ENCODE data around the gene NEK9. TPM values are rescaled to one million over a fixed set of nuclear protein-coding genes. Genes with fewer than 3 reads are reported as not detected.
A peak's percentile ranks its signal among the peaks of the same experiment; 100 is the strongest.
"Not testable (repeated sequence)": the region's sequence is repeated elsewhere in the genome, so short reads cannot be mapped to it uniquely, and the experiment has no call there.

Gene NEK9
- total RNA-seq, 2 experiments from 2014 or later: 45.2 to 58.7 TPM

DNA sequence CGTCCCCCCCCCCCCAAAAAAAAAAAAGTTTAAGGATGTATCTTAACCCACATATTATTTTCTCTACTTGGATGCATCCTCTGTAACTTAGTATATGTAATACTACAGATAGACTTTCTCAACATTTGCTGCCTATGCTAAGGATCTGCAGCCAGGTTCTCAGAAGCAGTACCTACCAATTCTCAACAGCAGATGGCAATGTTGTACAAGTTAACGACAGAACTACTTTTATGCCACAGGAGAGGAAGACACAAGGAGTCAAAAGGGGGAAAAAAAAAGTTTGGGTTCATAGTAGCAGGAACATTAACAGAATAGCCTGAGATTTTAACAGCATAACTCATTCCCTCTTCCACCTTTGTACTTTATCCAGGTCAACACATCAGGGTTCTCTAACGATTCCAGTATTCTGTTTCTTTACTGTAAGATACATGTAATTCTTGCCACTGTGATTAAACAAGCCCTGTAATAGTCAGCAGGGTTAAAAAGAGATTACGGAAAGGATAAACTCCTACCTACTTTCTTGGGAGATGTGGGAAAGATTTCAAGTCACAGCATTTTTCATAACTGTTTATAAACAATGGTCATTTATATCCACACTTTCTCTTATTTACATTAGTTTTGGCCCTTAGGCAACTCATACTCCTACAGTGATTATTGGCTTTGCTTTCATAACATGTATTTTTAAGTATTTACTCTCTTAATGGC is 5.7 kb upstream of the NEK9 start:
- Mint-ChIP-seq H3K27me3 (no peaks in the 10 kb centered on the region), H3K4me3 (no peak overlapping the region), H3K9me3 (ENCODE audit: low read depth) (no peaks in the 10 kb centered on the region), H3K36me3 (ENCODE audit: low read depth) (peaks cover 32% of the 10 kb centered on the region), H3K27ac (peak overlapping the region; percentile 33), H3K4me1 (peaks cover 18% of the 10 kb centered on the region)
- intact Hi-C loops (cut with DNase I, micrococcal nuclease): loop anchor here (1.0 to 5.0 kb wide), 4 partner anchors 164 to 520 kb away; no protein-coding TSS in a partner anchor
- POLR2A ChIA-PET: interaction anchor here (0.7 kb wide), 1 partner anchor 269 kb away, joined by 3 read pairs; no protein-coding TSS in a partner anchor
- DNase-seq: peak; percentile 53
- CTCF ChIA-PET: interaction anchor here (0.7 to 7.1 kb wide), 11 partner anchors 12 to 356 kb away, joined by 3 to 125 read pairs (median 5); no protein-coding TSS in a partner anchor
- peak; percentile 82 for ATAC-seq

DNA sequence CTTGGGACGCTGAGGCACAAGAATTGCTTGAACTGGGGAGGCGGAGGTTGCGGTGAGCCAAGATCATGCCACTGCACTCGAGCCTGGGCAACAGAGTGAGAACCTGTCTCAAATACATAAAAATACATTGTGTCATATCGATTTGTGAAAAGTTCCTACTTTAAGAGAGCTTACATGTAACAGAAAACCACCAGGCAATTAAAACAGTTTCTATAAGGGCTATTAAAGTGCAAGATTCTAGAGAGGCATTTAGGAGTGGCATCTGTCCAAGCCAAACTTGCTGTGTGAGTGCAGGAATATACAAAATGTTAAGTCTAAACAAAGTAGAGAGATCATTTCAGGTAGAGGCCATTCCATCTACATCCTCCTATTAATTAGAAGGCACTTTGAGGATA is 1.7 kb upstream of the NEK9 start:
- Mint-ChIP-seq H3K4me3 (peak overlapping the region; percentile 97), H3K36me3 (ENCODE audit: low read depth) (peaks cover 27% of the 10 kb centered on the region), H3K27me3 (no peaks in the 10 kb centered on the region), H3K27ac (no peak overlapping the region), H3K4me1 (peaks cover 43% of the 10 kb centered on the region), H3K9me3 (ENCODE audit: low read depth) (no peaks in the 10 kb centered on the region)
- ChIA-PET CTCF (interaction anchor here (0.6 to 7.1 kb wide), 13 partner anchors 9 to 327 kb away, joined by 3 to 125 read pairs (median 5); no protein-coding TSS in a partner anchor), POLR2A (no interaction called here)
- DNase-seq: no peak
- intact Hi-C loops (cut with DNase I, micrococcal nuclease): loop anchor here (5.0 kb wide), 4 partner anchors 119 to 854 kb away; partner anchors contain the start of gene TGFB3 (in 1 of the 2)
- no peak for ATAC-seq

DNA sequence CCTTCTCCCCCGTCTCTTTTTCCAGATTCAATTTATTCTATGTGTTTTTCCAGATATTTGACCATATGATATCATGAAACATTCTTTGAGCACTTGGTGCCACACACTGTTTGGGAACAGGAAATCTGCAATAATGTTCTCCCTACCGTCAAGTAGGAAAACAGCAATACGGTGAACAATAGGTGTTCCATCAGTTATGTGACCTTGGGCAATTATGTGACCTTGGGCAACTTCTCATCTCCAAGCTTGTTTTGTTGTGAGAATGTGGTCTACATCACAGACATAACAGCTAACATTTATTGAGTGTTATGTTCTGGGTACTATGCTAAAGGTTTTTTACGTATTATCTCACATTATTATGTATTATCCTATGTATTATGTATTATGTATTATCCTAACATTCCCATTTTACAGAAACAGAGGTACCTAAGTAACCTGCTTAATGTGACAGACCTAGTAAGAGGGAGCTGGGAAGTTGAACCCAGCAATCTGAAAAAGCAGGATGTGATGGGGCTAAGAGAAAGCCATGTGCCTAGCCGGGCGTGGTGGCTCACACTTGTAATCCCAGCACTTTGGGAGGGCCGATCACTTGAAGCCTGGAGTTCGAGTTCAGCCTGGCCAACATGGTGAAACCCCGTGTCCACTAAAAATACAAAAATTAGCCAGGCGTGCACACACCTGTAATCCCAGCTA is 1.2 kb upstream of the NEK9 start:
- DNase-seq (no peak), ATAC-seq (no peak)
- Mint-ChIP-seq H3K9me3 (ENCODE audit: low read depth) (no peaks in the 10 kb centered on the region), H3K27me3 (no peaks in the 10 kb centered on the region), H3K36me3 (ENCODE audit: low read depth) (peaks cover 22% of the 10 kb centered on the region), H3K27ac (peak overlapping the region; percentile 91), H3K4me1 (peaks cover 45% of the 10 kb centered on the region), H3K4me3 (peak overlapping the region; percentile 97)
- ChIA-PET POLR2A (no interaction called here), CTCF (interaction anchor here (0.6 to 7.1 kb wide), 8 partner anchors 12 to 328 kb away, joined by 3 to 125 read pairs (median 4); no protein-coding TSS in a partner anchor)
- intact Hi-C loops (cut with DNase I, micrococcal nuclease): loop anchor here (1.0 to 5.0 kb wide), 11 partner anchors 48 to 854 kb away; partner anchors contain the start of genes ERG28 (in 1 of the 2), FOS (in 1 of the 2), TGFB3 (in 1 of the 2) and TMED10 (in 1 of the 2)

DNA sequence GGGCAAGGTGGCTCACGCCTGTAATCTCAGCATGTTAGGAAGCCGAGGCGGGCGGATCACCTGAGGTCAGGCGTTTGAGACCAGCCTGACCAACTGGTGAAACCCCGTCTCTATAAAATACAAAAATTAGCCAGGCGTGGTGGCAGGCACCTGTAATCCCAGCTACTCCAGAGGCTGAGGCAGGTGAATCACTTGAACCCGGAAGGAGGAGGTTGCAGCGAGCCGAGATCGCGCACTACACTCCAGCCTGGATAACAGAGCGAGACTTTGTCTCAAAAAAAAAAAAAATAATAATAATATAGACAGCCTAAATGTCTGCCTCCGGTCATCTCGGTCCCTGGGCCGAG is 599 bp upstream of the NEK9 start:
- intact Hi-C loops (cut with DNase I, micrococcal nuclease): loop anchor here (1.0 to 5.0 kb wide), 11 partner anchors 49 to 855 kb away; partner anchors contain the start of genes ERG28 (in 1 of the 2), FOS (in 1 of the 2), TGFB3 (in 1 of the 2) and TMED10 (in 1 of the 2)
- peak; percentile 14 for ATAC-seq
- Mint-ChIP-seq H3K4me1 (peaks cover 40% of the 10 kb centered on the region), H3K27ac (peak overlapping the region; percentile 98), H3K36me3 (ENCODE audit: low read depth) (peaks cover 19% of the 10 kb centered on the region), H3K4me3 (peak overlapping the region; percentile 97)
- not testable (repeated sequence) for H3K9me3 Mint-ChIP-seq (ENCODE audit: low read depth); H3K27me3 Mint-ChIP-seq
- POLR2A ChIA-PET: interaction anchor here (0.6 to 1.0 kb wide), 4 partner anchors 150 to 435 kb away, joined by 3 to 7 read pairs (median 3); no protein-coding TSS in a partner anchor
- peak; percentile 38 for DNase-seq
- CTCF ChIA-PET: interaction anchor here (1.0 to 7.1 kb wide), 2 partner anchors 169 to 174 kb away, joined by 6 to 125 read pairs; no protein-coding TSS in a partner anchor

DNA sequence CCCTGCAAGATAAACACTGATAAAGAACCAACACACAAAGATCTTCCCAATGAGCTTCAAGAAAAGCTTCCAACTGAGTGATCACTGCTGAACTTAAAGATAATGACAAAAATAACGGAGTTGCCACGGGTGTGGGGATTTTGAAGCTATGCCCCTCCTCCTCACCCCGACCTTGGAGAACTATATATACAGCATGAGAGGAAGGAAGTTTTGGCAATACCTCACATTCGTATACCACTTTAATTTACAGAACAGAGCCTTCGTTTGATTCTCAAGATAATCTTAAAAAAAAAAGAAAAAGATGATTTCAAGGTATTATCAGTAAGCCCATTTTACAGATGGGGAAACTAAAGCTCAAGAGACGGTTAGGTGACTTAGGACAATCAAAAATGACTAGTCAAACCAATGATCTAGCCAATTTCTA is 715 bp downstream of the NEK9 start:
- intact Hi-C loops (cut with DNase I, micrococcal nuclease): loop anchor here (2.0 to 5.0 kb wide), 7 partner anchors 57 to 856 kb away; partner anchors contain the start of genes ERG28 (in 1 of the 2), TGFB3 (in 1 of the 2), TTLL5 (in 1 of the 2) and ZC2HC1C (in 1 of the 2)
- Mint-ChIP-seq H3K4me3 (peak overlapping the region; percentile 97), H3K36me3 (ENCODE audit: low read depth) (peaks cover 22% of the 10 kb centered on the region), H3K27ac (peak overlapping the region; percentile 98), H3K27me3 (no peaks in the 10 kb centered on the region), H3K9me3 (ENCODE audit: low read depth) (no peaks in the 10 kb centered on the region), H3K4me1 (peaks cover 47% of the 10 kb centered on the region)
- POLR2A ChIA-PET: interaction anchor here (0.6 to 1.0 kb wide), 5 partner anchors 56 to 475 kb away, joined by 3 to 7 read pairs (median 4); partner anchors contain the start of gene ZC2HC1C
- CTCF ChIA-PET: interaction anchor here (0.6 to 7.1 kb wide), 10 partner anchors 9 to 639 kb away, joined by 3 to 125 read pairs (median 4); no protein-coding TSS in a partner anchor
- ATAC-seq (no peak), DNase-seq (no peak)

DNA sequence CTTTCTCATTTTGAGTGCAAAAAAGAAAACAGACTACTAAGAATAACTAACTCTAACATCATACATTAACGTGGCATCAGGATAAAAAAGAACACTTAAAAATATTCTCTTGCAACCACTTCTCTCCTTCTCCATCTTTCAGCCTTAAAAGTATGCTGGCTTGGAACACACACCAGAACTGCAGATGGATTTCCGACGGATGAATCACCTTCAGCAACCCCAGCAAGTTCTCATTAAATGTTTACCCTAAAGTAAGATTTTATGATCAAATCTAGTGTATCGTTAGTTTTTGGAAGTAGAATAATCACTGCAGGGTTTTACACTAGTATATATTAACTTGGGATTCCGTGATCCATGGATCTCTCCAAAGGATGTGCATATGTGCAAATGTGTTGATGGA is 1.2 kb downstream of the NEK9 start:
- Mint-ChIP-seq H3K27me3 (no peaks in the 10 kb centered on the region), H3K4me1 (peaks cover 52% of the 10 kb centered on the region), H3K4me3 (peak overlapping the region; percentile 97), H3K27ac (peak overlapping the region; percentile 98), H3K36me3 (ENCODE audit: low read depth) (peaks cover 25% of the 10 kb centered on the region), H3K9me3 (ENCODE audit: low read depth) (no peaks in the 10 kb centered on the region)
- intact Hi-C loops (cut with DNase I, micrococcal nuclease): loop anchor here (2.0 to 5.0 kb wide), 7 partner anchors 57 to 857 kb away; partner anchors contain the start of genes ERG28 (in 1 of the 2), TGFB3 (in 1 of the 2), TTLL5 (in 1 of the 2) and ZC2HC1C (in 1 of the 2)
- ChIA-PET POLR2A (no interaction called here), CTCF (interaction anchor here (1.3 to 7.1 kb wide), 5 partner anchors 8 to 178 kb away, joined by 3 to 125 read pairs (median 4); no protein-coding TSS in a partner anchor)
- ATAC-seq (no peak), DNase-seq (no peak)

DNA sequence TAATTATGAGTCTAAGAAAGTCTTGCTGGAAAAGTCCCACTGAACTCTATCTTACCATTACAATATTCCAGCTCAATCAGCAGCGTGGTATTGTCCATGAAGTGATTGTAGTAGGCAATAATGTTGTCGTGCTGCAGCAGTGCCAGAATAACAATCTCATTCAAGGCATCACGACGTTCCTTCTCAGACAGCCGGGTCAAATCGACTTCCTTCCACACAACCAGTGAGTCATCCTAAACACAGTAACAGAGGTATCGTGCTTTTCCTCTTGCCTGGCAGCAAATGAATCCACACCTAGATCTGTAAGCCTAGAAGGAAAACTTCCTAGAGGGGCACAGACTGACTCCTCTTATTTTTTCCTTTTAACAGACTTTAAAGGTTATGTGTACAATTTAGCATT is 2.9 kb downstream of the NEK9 start:
- DNase-seq (peak; percentile 43), ATAC-seq (peak; percentile 45)
- Mint-ChIP-seq H3K9me3 (ENCODE audit: low read depth) (no peaks in the 10 kb centered on the region), H3K4me1 (peaks cover 56% of the 10 kb centered on the region), H3K27me3 (no peaks in the 10 kb centered on the region), H3K27ac (peak overlapping the region; percentile 82), H3K36me3 (ENCODE audit: low read depth) (peaks cover 31% of the 10 kb centered on the region), H3K4me3 (peak overlapping the region; percentile 0)
- POLR2A ChIA-PET: interaction anchor here (0.6 to 1.1 kb wide), 2 partner anchors 299 to 443 kb away, joined by 3 read pairs; no protein-coding TSS in a partner anchor
- intact Hi-C loops (cut with DNase I, micrococcal nuclease): no loop called here
- CTCF ChIA-PET: interaction anchor here (1.2 to 1.5 kb wide), 5 partner anchors 45 to 182 kb away, joined by 3 to 7 read pairs (median 4); partner anchors contain the start of gene ZC2HC1C

DNA sequence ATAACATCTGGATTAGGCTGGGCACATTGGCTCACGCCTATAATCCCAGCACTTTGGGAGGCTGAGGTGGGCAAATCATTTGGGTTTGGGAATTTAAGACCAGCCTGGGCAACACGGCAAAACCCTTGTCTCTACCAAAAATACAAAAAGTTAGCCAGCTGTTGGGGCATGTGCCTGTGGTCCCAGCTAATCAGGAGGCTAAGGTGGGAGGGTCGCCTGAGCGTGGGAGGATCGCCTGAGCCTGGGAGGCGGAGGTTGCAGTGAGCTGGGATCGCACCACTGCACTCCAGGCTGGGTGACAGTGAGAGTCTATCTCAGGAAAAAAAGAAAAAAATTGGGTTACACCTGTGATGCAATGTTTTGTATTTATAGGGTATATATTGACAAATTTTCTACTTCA is 5.3 kb downstream of the NEK9 start:
- Mint-ChIP-seq H3K4me3 (no peak overlapping the region), H3K27ac (no peak overlapping the region), H3K27me3 (no peaks in the 10 kb centered on the region), H3K4me1 (peaks cover 45% of the 10 kb centered on the region), H3K36me3 (ENCODE audit: low read depth) (peaks cover 38% of the 10 kb centered on the region), H3K9me3 (ENCODE audit: low read depth) (no peaks in the 10 kb centered on the region)
- CTCF ChIA-PET: interaction anchor here (0.7 to 1.9 kb wide), 4 partner anchors 22 to 261 kb away, joined by 3 to 7 read pairs (median 4); no protein-coding TSS in a partner anchor
- intact Hi-C loops (cut with DNase I, micrococcal nuclease): no loop called here
- DNase-seq (no peak), ATAC-seq (no peak)
- POLR2A ChIA-PET: no interaction called here

DNA sequence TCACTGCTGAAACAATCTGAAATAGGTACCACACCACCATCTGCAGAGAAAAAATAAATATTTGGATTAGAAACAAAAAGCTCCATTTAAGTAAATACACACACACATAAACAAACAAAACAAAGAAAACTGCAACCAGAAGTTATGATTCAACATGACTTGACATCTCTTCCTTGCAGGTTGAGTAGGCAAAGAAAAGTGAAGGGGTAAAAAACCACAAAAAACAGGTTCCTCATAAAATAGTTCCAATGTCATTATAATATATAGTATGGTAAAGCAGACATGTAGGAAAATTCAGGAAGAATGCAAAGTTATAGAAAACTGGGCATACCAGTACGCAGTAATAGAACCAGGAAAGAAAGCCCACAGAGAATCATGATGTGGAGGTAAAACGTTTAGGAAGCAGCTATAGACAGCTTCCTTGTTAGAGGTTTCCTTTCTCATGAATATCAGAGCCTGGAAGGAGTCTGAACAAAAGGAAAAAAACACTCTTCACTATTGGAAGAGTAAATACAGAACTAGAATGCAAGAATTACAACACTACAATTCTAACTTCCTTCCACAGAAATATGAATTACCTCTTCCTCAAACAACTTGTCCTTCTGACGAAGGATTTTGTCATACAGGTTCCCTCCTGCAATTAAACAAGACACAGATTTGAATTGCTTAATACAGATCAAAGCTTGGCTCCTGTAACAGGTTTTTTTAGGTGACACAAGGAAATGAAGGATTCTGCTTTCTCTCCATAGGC is 6.1 kb downstream of the NEK9 start:
- CTCF ChIA-PET: interaction anchor here (0.6 to 1.9 kb wide), 8 partner anchors 8 to 260 kb away, joined by 3 to 7 read pairs (median 4); no protein-coding TSS in a partner anchor
- no peaks in the 10 kb centered on the region for H3K9me3 Mint-ChIP-seq (ENCODE audit: low read depth)
- ATAC-seq (no peak), DNase-seq (no peak)
- POLR2A ChIA-PET: no interaction called here
- peaks cover 36% of the 10 kb centered on the region for H3K36me3 Mint-ChIP-seq (ENCODE audit: low read depth)
- no peaks in the 10 kb centered on the region for H3K27me3 Mint-ChIP-seq
- H3K27ac Mint-ChIP-seq: no peak overlapping the region
- H3K4me3 Mint-ChIP-seq: no peak overlapping the region
- intact Hi-C loops (cut with DNase I, micrococcal nuclease): no loop called here
- peaks cover 41% of the 10 kb centered on the region for H3K4me1 Mint-ChIP-seq

DNA sequence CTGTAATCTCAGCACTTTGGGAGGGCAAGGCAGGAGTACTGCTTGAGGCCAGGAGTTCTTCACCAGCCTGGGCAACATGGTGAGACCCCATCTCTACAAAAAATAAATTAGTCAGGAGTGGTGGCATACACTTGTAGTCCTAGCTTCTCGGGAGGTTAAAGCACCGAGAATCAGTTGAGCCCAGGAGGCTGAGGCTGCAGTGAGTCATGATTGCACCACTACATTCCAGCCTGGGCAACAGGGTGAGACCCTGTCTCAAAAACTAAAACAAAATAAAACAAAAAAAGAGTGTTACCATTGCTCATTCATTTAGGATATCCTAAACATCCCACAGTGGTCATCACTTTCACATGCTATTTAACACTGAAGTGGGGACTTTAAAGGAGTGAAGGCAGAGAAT is 7.8 kb downstream of the NEK9 start:
- peaks cover 39% of the 10 kb centered on the region for H3K36me3 Mint-ChIP-seq (ENCODE audit: low read depth)
- ChIA-PET POLR2A (no interaction called here), CTCF (interaction anchor here (0.5 to 1.6 kb wide), 2 partner anchors 158 to 190 kb away, joined by 3 to 4 read pairs; no protein-coding TSS in a partner anchor)
- H3K9me3 Mint-ChIP-seq (ENCODE audit: low read depth): no peaks in the 10 kb centered on the region
- intact Hi-C loops (cut with DNase I, micrococcal nuclease): no loop called here
- H3K4me1 Mint-ChIP-seq: peaks cover 28% of the 10 kb centered on the region
- no peak for ATAC-seq
- no peaks in the 10 kb centered on the region for H3K27me3 Mint-ChIP-seq
- H3K27ac Mint-ChIP-seq: no peak overlapping the region
- H3K4me3 Mint-ChIP-seq: no peak overlapping the region
- DNase-seq: no peak

Measured in activated CD4-positive, alpha-beta T cell treated with anti-CD3 and anti-CD28 coated beads for 36 hours (primary cell).